Right lung (tissue), 5 donors: ENCODE results near the gene KAT6B. TPM values are rescaled to one million over a fixed set of nuclear protein-coding genes. Genes with fewer than 3 reads are reported as not detected.

Experiments used
- DNase-seq, 2 donors: peaks; one replicate each; pipeline ENCODE4 v3.0.0-alpha.2; 2013
- polyA plus RNA-seq, 5 donors: library from polyadenylated mRNA; unstranded; fragments of 120-200 nt; gene quantifications; one replicate each; pipeline versions ENCODE4 v1.2.1 to v1.2.3, GENCODE V29; 2013; ENCODE audit warnings: inconsistent platforms in 1 of 5, low replicate concordance in 1 of 5; ENCODE audit not compliant: insufficient read length in 5 of 5, insufficient read depth in 1 of 5

KAT6B gene
- polyA plus RNA-seq, 5 donors: 28.1 to 47.5 (median 42.0) TPM

- DNase-seq: no peak
Measured at GRCh38 chr10:75063461-75064230, 237.2 kb downstream of the KAT6B start.

- no peak for DNase-seq
Measured at GRCh38 chr10:75065076-75065475, 238.7 kb downstream of the KAT6B start.

GRCh38 chr10:75066271-75066670, 239.9 kb downstream of the KAT6B start:
- no peak for DNase-seq

GRCh38 chr10:75067272-75067671, 240.9 kb downstream of the KAT6B start:
- no peak for DNase-seq

- DNase-seq: no peak
Measured at GRCh38 chr10:75068523-75068922, 242.1 kb downstream of the KAT6B start.

GRCh38 chr10:75070476-75070875, 244.1 kb downstream of the KAT6B start:
- DNase-seq: no peak

- no peak for DNase-seq
Measured at GRCh38 chr10:75070961-75071428, 244.6 kb downstream of the KAT6B start.

- no peak for DNase-seq
Measured at GRCh38 chr10:75071756-75072155, 245.4 kb downstream of the KAT6B start.

GRCh38 chr10:75072727-75073126, 246.3 kb downstream of the KAT6B start:
- DNase-seq: no peak

- DNase-seq: no peak
Measured at GRCh38 chr10:75073442-75073841, 247.0 kb downstream of the KAT6B start.

GRCh38 chr10:75074711-75075445, 248.5 kb downstream of the KAT6B start:
- no peak for DNase-seq

GRCh38 chr10:75076348-75076747, 249.9 kb downstream of the KAT6B start:
- no peak for DNase-seq

- no peak for DNase-seq
Measured at GRCh38 chr10:75079436-75080083, 253.2 kb downstream of the KAT6B start.

GRCh38 chr10:75080554-75080953, 254.2 kb downstream of the KAT6B start:
- DNase-seq: no peak

- no peak for DNase-seq
Measured at GRCh38 chr10:75081379-75081778, 255.0 kb downstream of the KAT6B start.
